Measurements from ENCODE around the gene RPS6KB1. TPM values are rescaled to one million over a fixed set of nuclear protein-coding genes. Genes with fewer than 3 reads are reported as not detected.
"Not testable (repeated sequence)": the region's sequence is repeated elsewhere in the genome, so short reads cannot be mapped to it uniquely, and the experiment has no call there.

RPS6KB1 gene
- total RNA-seq, 1 experiment from 2014 or later = 75.7 TPM

- H3K79me2 ChIP-seq (ENCODE audit: insufficient read depth, low read length); DNase-seq (ENCODE audit: low read depth, low spot score); H3K4me2 ChIP-seq (ENCODE audit: low read length); H3K9ac ChIP-seq (ENCODE audit: low read length); H3K4me3 ChIP-seq (replicated peaks in 1 of 2; ENCODE audit: low read depth in 1 of 2, low read length in 2 of 2); H4K20me1 ChIP-seq (ENCODE audit: insufficient read depth); H3K27me3 ChIP-seq (ENCODE audit: insufficient read depth, low read length); H3K4me1 ChIP-seq (ENCODE audit: control insufficient read depth in 1 of 2, insufficient read depth in 2 of 2, low read length in 2 of 2); RAD21 ChIA-PET (ENCODE audit: low non-redundant PET in 1 of 2, low total read pairs in 2 of 2, uncharacterized antibody in 2 of 2, unreplicated experiment in 2 of 2); H2AFZ ChIP-seq (ENCODE audit: low read depth, low read length, poor library complexity, severe bottlenecking); H3K27ac ChIP-seq (ENCODE audit: low read depth, low read length); BruUV-seq (replicated peaks); CTCF ChIA-PET; H3K9me2 ChIP-seq (ENCODE audit: insufficient read depth); H3K9me3 ChIP-seq (ENCODE audit: control insufficient read depth in 1 of 2, insufficient read depth in 1 of 2, low read depth in 1 of 2, low read length in 2 of 2); POLR2A ChIA-PET; ATAC-seq; intact Hi-C loops (cut with micrococcal nuclease): not testable (repeated sequence)
- H3K36me3 ChIP-seq (ENCODE audit: control insufficient read depth in 1 of 2, insufficient read depth in 2 of 2, low read length in 2 of 2) = peaks cover 40 to 52% of the 10 kb centered on the region in 2 experiments
These were observed 37.8 kb downstream of the RPS6KB1 start for GRCh38 chr17:59930768-59931167.

GRCh38 chr17:59933317-59933716 lies 40.4 kb downstream of the RPS6KB1 start:
- H3K27ac ChIP-seq (ENCODE audit: low read depth, low read length); RAD21 ChIA-PET (ENCODE audit: low non-redundant PET in 1 of 2, low total read pairs in 2 of 2, uncharacterized antibody in 2 of 2, unreplicated experiment in 2 of 2); H3K79me2 ChIP-seq (ENCODE audit: insufficient read depth, low read length); H3K9ac ChIP-seq (ENCODE audit: low read length); H3K9me2 ChIP-seq (ENCODE audit: insufficient read depth); H3K4me2 ChIP-seq (ENCODE audit: low read length); H3K9me3 ChIP-seq (ENCODE audit: control insufficient read depth in 1 of 2, insufficient read depth in 1 of 2, low read depth in 1 of 2, low read length in 2 of 2); ATAC-seq; H4K20me1 ChIP-seq (ENCODE audit: insufficient read depth); POLR2A ChIA-PET; H3K4me1 ChIP-seq (ENCODE audit: control insufficient read depth in 1 of 2, insufficient read depth in 2 of 2, low read length in 2 of 2); H3K4me3 ChIP-seq (replicated peaks in 1 of 2; ENCODE audit: low read depth in 1 of 2, low read length in 2 of 2); H2AFZ ChIP-seq (ENCODE audit: low read depth, low read length, poor library complexity, severe bottlenecking); H3K27me3 ChIP-seq (ENCODE audit: insufficient read depth, low read length); DNase-seq (ENCODE audit: low read depth, low spot score); intact Hi-C loops (cut with micrococcal nuclease); BruUV-seq (replicated peaks): not testable (repeated sequence)
- peaks cover 40 to 42% of the 10 kb centered on the region in 2 experiments for H3K36me3 ChIP-seq (ENCODE audit: control insufficient read depth in 1 of 2, insufficient read depth in 2 of 2, low read length in 2 of 2)
- CTCF ChIA-PET = interaction anchor here (2.3 kb wide), 1 partner anchor 19 kb away, joined by 9 read pairs; no protein-coding TSS in a partner anchor

GRCh38 chr17:59940697-59941096 lies 47.8 kb downstream of the RPS6KB1 start:
- H4K20me1 ChIP-seq (ENCODE audit: insufficient read depth); H3K4me1 ChIP-seq (ENCODE audit: control insufficient read depth in 1 of 2, insufficient read depth in 2 of 2, low read length in 2 of 2); CTCF ChIA-PET; H3K9me3 ChIP-seq (ENCODE audit: control insufficient read depth in 1 of 2, insufficient read depth in 1 of 2, low read depth in 1 of 2, low read length in 2 of 2); RAD21 ChIA-PET (ENCODE audit: low non-redundant PET in 1 of 2, low total read pairs in 2 of 2, uncharacterized antibody in 2 of 2, unreplicated experiment in 2 of 2); BruUV-seq (replicated peaks); DNase-seq (ENCODE audit: low read depth, low spot score); H3K79me2 ChIP-seq (ENCODE audit: insufficient read depth, low read length); POLR2A ChIA-PET; H3K9ac ChIP-seq (ENCODE audit: low read length); H3K27ac ChIP-seq (ENCODE audit: low read depth, low read length); H3K4me3 ChIP-seq (replicated peaks in 1 of 2; ENCODE audit: low read depth in 1 of 2, low read length in 2 of 2); H3K9me2 ChIP-seq (ENCODE audit: insufficient read depth); H2AFZ ChIP-seq (ENCODE audit: low read depth, low read length, poor library complexity, severe bottlenecking); intact Hi-C loops (cut with micrococcal nuclease); ATAC-seq; H3K4me2 ChIP-seq (ENCODE audit: low read length); H3K27me3 ChIP-seq (ENCODE audit: insufficient read depth, low read length): not testable (repeated sequence)
- H3K36me3 ChIP-seq (ENCODE audit: control insufficient read depth in 1 of 2, insufficient read depth in 2 of 2, low read length in 2 of 2) = peaks cover 39 to 47% of the 10 kb centered on the region in 2 experiments
